ENCODE results near the gene FCRL3.
"Not testable (repeated sequence)": the region's sequence is repeated elsewhere in the genome, so short reads cannot be mapped to it uniquely, and the experiment has no call there.

The FCRL3 gene, protein sequence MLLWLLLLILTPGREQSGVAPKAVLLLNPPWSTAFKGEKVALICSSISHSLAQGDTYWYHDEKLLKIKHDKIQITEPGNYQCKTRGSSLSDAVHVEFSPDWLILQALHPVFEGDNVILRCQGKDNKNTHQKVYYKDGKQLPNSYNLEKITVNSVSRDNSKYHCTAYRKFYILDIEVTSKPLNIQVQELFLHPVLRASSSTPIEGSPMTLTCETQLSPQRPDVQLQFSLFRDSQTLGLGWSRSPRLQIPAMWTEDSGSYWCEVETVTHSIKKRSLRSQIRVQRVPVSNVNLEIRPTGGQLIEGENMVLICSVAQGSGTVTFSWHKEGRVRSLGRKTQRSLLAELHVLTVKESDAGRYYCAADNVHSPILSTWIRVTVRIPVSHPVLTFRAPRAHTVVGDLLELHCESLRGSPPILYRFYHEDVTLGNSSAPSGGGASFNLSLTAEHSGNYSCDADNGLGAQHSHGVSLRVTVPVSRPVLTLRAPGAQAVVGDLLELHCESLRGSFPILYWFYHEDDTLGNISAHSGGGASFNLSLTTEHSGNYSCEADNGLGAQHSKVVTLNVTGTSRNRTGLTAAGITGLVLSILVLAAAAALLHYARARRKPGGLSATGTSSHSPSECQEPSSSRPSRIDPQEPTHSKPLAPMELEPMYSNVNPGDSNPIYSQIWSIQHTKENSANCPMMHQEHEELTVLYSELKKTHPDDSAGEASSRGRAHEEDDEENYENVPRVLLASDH

DNA sequence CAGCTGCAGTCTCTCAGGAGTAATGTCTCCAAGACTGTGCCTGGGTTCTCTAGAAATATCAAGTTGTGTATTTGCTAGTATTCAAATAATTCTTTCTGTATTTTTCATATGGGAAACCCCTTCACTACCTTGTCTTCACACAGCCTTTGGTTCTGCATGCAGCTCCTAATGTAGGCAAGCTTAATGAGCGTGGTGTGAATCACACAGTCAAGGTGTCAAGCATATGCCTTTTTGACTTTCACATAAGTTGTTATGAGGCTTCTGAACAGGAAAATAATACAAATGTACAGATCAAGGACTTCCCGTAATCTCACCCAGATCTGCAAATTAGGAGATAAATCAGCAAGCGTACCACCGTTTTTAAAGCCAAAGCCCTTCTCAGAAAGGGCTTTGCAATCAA lies at the start of gene FCRL3:
Gene FCRL3 (minus strand): TSS at position 38 of the 400 bp plus-strand sequence. CDS start 280 bp downstream, outside the sequence.
- no peak for DNase-seq

DNA sequence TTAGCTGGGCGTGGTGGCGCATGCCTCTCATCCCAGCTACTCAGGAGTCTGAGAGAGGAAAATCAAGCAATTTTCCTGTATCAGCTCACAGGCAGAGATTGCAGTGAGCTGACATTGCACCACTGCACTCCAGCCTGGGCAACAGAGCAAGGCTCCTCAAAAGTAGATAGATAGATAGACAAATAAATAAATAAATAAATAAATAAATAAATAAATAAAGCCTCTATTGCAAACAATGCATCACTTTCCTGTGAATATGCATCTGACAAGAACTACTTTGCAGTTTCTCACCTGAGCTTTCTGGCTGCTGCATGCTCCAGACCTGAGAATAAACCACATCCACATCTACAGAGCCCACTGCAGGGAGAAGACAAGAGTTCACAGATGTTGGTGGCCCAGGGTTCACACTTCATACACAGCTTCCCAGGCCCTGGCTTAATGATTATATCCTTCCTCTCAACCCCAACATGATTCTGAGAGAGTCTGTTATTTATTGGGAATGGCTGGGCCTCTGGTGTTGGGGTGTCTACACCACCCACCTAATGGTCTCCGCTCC lies 47.8 kb upstream of the FCRL3 start:
- no peak for DNase-seq

DNA sequence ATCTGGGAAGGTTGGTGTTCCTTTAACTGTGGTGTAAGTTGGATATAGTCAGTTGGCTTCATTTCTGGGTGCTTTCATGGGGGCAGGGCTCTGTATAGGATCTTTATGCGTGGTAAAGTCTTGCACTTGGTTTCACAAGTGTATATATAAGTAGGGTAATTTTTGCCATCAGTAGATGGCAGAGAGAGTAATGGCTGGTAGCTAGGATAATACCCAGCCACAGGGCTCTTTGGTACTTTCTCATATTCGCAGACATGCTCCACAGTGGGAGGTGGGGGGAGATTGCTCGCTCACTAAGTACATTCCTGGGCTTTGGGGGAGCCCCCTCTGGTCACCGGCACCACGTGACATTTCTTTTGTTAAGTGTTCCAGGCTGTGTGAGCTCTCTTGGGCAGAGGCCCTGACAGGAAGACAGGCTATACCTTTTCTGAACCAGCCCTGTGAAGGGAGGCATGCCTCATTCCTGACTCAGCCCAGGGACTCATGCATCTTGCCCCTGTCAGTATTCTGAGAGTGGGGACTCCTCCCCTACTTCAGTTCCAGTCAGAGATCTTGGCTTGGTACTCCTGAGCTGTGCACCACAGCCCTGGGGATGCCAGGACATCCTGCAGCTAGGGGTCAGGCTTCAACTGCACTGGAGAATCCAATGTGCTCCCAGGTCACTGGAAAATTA lies 38.8 kb upstream of the FCRL3 start:
- no peak for DNase-seq

DNA sequence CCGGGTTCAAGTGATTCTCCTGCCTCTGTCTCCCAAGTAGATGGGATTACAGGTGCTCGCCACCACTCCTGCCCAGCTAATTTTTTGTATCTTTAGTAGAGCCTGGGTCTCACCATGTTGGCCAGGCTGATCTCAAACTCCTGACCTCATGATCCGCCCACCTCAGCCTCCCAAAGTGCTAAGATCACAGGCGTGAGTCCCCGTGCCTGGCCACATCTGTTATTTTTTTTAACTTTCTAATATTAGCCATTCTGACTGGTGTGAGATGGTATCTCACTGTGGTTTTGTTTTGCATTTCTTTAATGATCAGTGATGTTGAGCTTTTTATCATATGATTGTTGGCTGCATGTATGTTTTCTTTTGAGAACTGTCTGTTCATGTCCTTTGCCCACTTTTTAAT lies 35.4 kb upstream of the FCRL3 start:
- not testable (repeated sequence) for DNase-seq

DNA sequence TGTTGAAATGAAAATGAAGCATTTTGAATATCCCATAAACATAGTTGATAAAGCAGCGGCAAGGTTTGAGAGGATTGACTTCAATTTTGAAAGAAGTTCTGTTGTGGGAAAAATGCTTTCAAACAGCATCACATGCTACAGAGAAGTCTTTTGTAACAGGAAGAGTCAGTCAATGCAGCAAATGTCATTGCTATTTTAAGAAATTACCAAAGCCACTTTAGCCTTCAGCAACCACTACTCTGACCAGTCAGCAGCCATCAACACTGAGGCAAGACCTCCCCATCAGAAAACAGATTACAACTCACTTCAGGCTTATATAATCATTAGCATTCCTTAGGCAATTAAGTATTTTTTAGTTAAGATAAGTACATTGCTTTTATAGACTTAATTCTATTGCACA lies 33.8 kb upstream of the FCRL3 start:
- no peak for DNase-seq

DNA sequence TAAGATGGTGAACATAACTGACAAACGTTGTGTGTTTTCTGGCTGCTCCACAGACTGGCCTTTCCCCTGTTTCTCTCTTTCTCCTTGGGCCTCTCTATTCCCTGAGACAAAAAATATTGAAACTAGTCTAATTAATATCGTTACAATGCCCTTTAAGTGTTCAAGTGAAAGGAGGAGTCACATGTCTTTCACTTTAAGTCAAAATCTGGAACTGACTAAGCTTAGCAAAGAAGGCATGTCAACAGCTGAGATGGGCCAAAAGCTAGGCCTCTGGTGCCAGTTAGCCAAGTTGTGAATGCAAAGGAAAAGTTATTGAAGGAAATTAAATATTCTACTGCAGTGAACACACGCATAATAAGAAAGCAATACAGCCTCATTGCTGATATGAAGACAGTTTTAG lies 32.2 kb upstream of the FCRL3 start:
- no peak for DNase-seq

DNA sequence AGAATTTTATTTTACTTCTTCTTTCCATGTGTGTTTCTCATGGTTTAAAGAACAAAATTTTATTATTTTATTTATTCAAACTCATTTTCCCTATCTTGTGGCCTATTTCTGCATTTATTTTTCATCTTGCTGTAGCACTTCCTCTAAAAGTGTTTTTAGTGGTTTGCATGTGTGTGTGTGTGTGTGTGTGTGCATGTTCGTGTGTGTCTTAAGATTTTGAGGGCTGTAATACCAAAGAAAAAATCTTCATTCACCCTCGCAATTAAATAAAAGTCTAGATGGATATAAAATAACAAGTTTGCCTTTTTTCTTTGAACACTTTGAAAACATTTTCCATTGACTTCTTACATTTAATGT lies 24.6 kb upstream of the FCRL3 start:
- no peak for DNase-seq

DNA sequence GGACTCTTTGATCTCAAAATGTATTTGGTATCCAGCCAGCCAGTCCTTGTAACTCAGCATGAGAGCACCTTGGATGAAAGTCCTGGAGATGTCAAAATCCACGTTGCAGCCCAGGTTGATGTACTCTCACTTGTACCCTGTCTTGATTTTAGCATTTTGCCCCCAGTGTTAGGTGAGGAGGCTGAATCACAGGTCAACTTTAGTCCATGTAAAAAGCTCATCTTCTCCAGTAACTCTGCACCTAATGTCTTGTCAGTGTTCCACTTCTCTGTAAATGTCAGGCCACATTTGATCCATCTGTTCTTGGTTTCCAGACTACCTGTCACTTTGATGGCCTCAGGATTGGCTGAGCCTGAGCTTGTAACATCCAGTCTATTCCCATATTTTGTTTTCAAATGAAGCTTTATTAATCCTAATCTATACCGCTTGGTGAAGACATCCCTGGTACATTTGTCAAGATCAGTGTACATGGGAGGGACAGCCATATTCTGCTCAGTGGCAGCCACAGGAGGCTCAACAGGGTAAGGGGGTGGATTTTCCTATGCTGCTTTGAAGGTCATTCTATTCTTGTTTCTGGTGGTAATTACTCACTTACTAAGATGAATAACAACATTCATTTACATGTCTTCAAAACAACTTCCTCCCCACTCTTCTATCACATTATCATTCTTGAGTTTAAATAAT lies 24.1 kb upstream of the FCRL3 start:
- no peak for DNase-seq

DNA sequence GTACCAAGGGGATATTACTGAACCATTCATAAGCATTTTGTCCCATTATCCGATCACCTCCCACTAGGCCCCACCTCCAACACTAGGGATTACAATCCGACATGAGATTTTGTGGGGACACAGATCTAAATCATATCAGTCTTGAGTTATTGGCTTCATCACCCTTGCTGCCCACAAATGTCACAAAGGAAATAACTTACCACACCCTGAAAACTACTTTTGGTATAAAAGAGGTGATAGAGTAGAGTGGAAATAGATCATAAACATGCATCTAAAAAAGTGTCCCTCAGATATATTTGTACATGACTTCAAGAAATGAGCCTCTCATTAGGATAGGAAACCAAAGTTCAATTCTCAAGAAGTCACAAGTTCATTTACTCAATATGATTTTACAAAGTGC lies 22.6 kb upstream of the FCRL3 start:
- no peak for DNase-seq

DNA sequence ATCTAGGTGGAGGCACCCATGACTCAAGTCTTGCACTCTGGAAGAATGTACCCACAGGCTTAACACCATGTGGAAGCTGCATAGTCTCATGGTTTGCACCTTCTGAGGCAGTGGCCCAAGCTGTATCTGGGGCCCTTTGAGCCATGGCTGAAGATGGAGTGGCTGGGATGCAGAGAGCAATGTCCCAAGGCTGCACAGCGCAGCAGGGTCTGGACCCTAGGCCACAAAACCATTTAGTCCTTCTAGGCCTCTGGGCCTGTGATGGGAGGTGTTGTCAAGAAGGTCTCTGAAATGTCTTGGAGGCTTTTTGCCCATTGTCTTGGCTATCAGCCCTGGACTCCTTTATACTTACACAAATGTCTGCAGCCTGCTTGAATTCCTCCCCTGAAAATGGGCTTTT lies 21.4 kb upstream of the FCRL3 start:
- DNase-seq = no peak

DNA sequence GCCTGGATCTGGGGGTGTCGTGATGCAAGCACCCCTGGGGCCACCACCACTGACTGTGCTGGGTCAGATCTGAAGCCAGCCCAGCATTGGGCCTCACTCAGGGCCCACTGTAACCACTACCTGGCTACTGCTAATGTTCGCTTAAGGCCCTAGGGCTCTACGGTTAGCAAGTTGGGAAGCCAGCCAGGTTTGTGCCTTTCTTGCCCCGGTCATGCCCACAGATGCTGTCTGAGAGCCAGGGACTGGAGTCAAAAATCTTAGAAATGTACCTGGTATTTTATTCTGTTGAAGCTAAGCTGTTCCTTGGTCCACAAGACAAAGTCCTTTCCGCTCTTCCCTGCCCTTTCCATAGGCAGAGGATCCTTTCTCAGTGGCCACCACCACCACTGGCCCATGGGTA lies 15.2 kb upstream of the FCRL3 start:
- DNase-seq = no peak

DNA sequence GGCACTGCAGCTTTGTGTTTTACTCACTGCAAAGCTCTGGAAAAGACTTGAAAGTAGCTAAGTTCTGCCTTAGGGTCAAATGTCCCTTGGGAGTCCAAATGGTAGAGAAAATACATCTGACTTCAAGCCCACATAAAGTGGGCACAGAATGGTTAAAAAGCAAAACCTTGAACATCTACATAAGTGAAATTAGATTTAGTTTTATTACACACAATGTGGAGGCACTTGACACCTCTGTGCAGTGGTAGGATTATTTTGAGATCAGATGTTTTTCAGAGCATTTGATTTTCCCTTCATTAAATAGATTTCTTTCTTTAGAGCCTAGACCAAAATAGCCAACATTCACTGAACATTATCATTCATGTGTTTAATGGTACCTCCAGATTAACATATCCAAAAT lies 11.2 kb upstream of the FCRL3 start:
- DNase-seq = no peak

DNA sequence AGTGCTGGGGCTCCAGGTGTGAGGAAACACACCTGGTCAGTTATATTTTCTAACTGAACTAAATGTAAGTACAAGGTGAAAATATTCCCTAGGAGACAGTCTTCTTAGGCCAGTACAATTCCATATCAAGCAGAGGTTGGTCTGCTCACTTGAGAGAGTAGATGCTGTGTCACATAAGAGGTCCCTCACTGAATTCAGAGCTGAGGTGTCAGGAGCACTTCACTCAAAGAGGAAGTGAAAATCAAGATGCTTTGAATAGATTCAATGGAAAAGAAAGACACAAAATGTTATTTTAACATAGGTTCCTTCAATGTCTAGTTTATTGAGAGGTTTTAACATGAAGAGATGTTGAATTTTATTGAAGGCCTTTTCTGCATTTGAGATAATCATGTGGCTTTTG lies 4.3 kb upstream of the FCRL3 start:
- no peak for DNase-seq

DNA sequence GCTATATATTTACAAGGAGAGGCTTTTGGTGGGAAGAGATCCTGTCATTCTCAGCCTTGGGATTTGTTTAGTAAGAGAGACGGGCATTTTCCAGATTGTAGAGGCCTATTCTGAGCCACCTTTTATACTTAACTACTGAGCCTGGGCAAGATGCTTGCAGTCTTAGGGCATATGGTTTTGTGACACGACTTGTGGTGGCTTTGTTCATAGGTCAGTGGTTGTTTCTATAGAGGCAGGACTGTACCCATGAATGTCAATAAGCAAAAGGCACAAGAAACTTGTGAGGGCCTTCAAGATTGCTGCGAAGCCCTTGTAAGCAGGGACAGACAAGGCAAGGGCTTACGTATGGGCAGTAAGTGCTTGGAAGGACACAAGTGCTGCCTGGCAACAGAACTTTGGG lies 3.4 kb upstream of the FCRL3 start:
- DNase-seq = no peak

DNA sequence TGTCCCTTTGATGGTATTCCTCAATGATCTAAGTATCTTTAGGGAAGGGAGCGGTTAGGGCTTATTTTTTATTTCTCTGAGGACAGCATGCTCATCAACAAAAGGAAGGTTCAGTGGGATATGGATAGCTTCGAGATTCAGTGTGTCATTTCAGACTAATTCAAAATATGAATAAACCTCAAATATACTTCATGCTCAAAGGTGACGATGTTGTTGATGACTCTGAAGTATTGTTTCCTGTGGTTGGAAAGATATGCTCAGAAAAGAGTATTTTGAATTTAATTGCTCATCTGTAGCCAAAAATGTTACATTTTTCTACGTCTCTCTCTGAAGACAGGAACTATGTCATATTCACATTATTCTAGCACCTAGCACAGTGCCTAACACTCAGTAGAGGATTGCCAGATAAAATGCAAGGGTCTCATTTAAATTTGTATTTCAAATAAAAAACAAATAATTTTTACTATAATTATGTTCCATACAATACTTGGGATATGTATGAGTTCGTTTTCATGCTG lies 1.8 kb upstream of the FCRL3 start:
- no peak for DNase-seq

DNA sequence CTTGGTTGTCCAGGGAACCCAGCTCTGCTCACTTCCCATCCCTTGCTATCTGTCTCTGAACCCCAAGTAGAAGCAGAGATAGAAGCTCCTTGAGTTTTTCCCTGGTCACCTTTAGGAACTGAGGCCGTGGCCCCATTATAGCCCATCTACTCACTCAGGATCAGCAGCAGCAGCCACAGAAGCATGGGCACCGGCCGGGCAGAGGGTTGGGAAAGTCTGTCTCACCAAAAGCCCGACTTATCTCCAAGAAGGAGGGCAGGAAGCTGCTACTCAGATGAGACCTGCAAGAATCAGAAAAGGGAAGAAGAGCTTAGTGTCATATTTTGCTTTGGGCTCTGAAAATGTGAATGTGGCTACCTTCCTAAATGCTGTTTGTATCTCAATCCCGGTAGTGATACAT lies 264 bp downstream of the FCRL3 start:
- no peak for DNase-seq

DNA sequence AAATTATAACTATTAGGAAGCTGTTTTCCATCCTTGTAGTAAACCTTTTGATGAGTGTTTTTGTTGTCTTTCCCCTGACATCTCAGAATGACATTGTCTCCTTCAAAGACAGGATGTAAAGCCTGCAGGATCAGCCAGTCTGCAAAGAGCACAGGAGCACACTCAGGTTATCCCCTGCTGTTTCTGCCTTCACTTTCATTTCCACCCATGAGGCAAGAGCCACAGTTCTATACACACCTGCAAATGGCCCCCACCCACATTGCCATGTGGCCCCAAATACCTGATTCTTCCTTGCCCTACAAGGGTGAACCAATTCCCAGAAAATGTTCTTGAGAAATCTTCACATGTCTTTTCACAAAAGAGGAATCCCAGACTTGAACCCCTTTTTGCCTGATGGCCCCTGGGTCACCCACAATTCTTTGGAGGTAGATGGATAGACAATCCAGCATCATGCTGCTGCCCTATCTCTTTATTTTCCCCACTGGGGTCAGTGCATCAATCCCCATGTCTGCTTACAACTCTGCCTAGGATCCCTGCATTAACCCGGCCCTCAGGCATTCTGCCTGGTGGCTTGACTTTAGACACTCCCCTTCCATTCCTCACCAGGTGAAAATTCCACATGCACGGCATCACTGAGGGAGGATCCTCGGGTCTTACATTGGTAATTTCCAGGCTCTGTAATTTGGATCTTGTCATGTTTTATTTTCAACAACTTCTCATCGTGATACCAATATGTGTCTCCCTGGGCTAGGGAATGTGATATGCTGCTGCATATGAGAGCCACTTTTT lies 2.6 kb downstream of the FCRL3 start:
- DNase-seq = no peak

DNA sequence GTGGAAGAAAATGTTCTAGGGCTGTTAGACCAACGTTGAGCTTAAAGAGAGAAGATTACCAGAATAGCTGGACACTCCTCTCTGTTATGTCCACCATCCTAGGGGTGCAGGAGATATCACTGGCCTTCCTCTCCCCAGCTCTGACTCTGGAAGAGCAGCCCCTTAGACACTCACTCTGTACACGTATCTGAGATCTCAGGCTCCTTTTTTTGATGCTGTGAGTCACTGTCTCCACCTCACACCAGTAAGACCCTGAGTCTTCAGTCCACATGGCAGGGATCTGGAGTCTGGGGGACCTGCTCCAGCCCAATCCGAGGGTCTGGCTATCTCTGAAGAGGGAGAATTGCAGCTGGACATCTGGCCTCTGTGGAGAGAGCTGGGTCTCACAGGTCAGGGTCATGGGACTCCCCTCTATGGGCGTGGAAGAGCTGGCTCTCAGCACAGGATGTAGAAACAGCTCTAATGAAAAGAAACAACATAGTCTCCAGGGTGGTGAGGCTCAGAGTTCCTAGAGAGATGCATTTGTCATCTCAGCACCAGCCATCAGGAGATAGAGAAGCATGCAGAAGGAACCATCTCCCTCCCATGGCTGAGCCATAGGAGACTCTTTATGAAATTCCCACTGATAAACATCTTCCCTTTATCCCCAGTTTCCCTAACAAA lies 3.5 kb downstream of the FCRL3 start:
- no peak for DNase-seq

DNA sequence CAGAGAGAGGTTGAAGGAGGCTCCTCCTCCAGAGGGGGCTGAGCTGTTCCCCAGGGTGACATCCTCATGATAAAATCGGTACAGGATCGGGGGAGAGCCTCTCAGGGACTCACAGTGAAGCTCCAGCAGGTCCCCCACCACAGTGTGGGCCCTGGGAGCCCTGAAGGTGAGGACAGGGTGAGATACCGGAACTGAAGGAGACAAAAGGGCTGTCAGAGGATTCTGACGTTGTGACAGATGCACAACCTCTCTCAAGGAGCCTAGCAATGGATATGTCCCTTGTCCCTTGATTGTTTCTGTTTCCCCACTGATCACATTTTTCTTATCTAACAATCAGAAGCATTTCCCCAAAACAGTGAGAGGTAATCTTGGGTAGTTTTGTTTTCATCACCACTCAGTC lies 5.2 kb downstream of the FCRL3 start:
- no peak for DNase-seq

DNA sequence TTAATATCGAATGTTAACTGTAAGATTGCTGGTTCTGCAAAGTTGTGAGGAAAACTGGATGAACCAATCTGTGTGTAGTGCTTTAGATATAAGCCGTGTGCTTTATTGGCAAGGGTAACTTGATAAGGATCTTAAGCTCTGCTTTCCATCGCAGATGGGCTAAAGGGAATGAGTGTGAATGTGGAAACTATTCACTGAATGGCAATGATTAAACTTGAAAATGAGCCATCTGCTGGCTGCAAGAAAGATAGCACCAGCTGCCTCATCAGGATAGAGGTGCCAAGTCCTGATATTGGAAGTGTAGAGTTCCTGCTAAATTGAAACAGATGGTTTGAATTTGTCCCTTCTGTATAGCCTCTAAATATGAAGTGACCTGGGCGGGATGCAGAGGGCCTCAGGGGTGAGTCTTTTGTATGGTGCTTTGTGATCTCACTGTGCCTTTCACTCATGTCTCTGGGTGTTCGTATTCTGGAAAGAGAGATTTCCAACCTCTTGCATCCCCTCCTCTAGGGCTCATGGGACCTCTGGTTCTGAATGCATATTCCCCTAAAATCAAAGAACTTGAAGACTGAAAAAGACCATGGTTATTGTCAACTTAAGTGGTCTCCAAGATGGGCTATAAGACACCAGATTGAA lies 9.2 kb downstream of the FCRL3 start:
- no peak for DNase-seq
